DMS79 (cell line): ENCODE measurements around the gene ATG4B.
A peak's percentile ranks its signal among the peaks of the same experiment; 100 is the strongest.

ENCODE experiments used
- DNase-seq: peaks from one replicate; lab custom pipeline; 2025; lab: John Stamatoyannopoulos, UW

Gene ATG4B

DNA sequence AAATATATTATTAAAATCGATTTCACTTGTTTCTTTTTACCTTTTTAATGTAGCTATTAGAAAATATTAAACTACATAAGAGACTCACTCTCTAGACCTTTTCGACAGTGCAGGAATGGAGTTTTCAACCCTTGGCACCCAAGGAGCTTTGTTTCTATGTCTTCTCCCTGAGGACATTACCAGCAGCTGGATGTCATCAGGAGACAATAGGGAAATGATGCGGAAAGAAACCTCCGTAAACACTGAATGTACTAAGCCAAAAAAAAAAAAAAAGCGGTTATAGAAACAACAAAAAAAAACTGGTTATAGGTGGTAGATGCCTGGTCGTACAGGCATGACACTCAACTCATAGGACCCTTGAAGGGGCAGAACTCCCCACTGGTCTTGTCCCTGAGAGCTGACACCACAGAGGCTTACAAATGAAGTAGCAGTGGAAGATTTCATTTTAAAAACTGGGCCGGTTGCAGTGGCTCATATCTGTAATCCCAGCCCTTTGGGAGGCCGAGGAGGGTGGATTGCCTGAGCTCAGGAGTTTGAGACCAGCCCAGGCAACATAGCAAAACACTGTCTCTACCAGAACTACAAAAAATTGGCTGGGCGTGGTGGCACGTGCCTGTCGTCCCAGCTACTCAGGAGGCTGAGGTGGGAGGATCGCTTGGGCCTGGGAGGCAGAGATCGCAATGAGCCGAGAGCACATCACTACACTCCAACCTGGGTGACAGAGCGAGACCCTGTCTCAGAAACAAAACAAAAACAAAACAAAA is 24.3 kb upstream of the ATG4B start:
- DNase-seq, result no peak

- DNase-seq, result no peak
Observed at GRCh38 chr2:241615041-241615440, 22.5 kb upstream of the ATG4B start.

GRCh38 chr2:241615522-241616052 is 21.9 kb upstream of the ATG4B start:
- DNase-seq, result no peak

GRCh38 chr2:241616168-241617125 is 21.0 kb upstream of the ATG4B start:
- DNase-seq, result no peak

DNA sequence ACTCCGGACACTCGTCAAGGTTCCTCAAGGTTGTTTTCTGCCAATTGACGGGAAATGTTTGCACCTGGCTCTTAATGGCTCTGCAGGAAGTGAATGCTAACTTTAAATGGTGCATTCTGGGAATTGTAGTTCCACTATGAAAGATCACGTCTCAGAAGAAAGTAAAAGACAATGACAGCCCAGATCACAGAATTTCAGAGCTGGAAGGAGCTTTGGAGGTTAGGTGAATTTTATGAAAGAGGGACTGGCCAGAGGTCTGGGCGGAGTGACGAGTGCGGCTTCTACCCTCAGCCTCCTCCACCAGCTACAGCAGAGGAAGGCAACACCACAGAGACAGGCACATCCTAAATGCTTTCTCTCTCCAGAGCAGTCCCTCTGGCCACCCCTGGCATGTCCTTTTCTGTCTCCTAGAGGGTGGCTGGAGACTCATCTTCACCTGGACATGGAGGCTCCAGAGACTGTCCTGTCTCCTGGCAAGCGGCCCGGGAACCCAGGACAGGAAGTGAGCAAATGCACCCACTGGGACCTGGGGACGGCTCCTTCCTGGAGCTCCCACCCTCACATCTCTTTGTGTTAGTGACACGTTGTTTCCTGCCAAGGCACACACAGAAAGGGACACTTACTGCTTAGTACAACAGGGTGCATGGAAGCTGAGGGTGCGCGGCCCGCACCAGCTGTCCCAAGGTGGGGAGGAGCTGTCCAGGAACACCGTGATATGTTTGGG is 19.9 kb upstream of the ATG4B start:
- no peak for DNase-seq

GRCh38 chr2:241618296-241618805 is 19.1 kb upstream of the ATG4B start:
- no peak for DNase-seq

DNA sequence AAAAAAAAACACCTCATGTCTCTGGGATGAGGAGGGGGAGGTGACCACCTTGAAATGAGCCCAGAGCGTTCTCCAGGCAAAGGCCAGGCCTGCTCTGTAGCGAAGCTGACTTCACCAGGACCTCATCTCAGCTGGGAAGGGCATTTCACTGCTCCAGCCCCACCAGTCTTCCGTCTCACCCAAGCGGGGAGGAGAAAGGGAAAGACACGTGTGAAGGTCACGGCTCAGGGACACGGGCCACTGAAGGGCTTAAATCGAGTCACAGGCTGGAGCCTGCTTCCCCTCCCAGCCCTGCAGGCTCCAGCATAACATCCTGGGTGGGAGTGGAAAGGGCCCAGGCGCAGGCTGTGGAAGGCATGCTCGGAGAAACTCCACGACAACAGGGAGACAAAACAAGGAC is 18.7 kb upstream of the ATG4B start:
- no peak for DNase-seq

GRCh38 chr2:241619597-241620418 is 17.7 kb upstream of the ATG4B start:
- no peak for DNase-seq

DNA sequence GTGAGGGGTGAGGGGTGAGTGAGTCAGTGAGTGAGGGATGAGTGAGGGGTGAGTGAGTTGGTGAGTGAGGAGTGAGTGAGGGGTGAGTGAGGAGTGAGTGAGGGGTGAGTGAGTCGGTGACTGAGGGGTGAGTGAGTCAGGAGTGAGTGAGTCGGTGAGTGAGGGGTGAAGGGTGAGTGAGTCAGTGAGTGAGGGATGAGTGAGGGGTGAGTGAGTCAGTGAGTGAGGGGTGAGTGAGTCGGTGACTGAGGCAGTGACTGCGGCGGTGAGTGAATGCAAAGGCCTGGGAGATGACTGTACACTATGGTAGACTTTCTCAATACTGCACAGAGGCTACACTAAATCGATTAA is 17.1 kb upstream of the ATG4B start:
- DNase-seq, result no peak

DNA sequence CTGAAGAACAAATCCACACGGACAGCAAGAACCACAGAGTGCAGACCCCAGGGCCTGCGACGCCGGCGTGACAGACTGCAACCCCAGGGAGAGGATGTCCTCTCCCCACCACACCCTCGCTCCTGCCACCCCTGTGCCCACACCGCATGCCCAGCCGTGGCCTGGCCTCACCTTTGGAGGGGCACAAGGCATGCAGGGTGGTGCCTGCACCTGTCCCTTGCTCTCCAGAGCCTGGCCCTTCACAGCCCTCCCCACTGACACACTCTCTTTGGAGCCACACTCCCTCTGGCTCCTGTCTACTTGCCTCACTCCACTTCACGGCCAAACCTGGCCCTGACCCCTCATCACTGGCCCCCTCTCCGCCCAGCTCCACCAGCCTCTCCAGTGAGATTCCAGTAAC is 9.8 kb upstream of the ATG4B start:
- DNase-seq, result no peak

GRCh38 chr2:241629762-241630435 is 7.6 kb upstream of the ATG4B start:
- peak; percentile 21 for DNase-seq

- peak; percentile 55 for DNase-seq
Observed at GRCh38 chr2:241632478-241633325, 4.8 kb upstream of the ATG4B start.

- DNase-seq, result no peak
Observed at GRCh38 chr2:241633561-241633960, 3.9 kb upstream of the ATG4B start.

DNA sequence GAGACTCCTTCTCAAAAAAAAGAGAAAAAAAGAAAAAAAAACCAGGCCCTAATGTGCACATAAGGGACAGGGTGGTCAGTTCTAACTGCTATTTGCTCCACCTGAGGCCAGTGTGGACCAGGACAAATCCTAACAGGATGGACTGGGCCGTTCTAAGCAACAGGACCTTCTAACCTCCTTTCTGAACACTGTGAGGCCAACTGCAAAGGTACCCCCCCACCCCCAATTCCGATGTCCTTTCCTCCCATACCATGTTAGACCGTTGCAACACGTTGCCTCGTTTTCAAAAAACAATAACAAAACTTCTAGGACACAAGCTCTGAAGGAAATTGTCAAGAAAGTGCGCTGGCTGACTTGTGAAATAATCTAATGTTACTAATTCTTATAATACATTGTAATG is 1.7 kb upstream of the ATG4B start:
- no peak for DNase-seq

DNA sequence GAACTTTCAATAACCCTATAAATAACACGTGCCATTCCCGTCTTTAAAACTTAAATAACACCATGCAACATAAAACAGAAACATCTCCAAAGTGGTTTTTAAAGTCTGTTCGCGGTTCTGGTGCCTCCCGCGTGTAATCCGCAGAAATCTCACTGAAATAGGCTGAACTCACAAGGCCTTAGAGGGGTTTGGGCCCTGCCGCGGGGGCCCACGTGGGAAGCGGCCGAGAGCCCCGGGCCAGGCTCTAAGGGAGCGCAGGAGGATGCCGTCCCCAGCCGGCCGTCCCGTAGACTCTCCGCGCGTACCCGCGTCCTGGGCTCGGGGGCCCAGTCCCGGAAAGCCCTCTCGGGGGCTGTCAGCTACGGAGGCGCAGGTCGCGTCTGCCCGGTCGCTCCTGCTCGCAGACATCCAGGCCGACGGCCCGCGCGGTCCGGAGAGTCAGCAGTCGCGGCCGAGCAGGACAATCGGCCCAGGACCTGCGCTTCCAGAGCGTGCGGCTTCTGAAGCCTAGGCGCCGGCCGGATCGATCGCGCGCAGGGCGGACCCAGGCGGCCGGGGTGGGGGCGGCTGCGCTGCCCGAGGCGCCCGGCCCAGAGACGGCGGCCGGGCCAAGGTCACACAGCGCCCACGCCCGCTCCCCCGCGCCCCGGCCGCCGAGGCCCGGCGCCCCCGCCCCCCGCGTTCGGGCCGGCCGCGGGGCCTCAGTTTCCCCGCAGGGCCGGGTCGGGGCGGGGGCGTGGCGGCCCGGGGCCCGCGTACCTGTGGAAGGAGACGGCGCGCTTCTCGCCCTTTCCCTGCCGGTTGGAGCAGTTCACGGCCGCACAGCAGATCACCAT is 1.1 kb upstream of the ATG4B start:
- DNase-seq, result no peak

- no peak for DNase-seq
Observed at GRCh38 chr2:241637795-241638660, 535 bp downstream of the ATG4B start.

GRCh38 chr2:241638940-241639339 is 1.4 kb downstream of the ATG4B start:
- DNase-seq, result no peak

GRCh38 chr2:241639385-241639784 is 1.9 kb downstream of the ATG4B start:
- no peak for DNase-seq
